SJCRH30 (cell line): ENCODE measurements around the gene PGAM2. TPM values are rescaled to one million over a fixed set of nuclear protein-coding genes. Genes with fewer than 3 reads are reported as not detected.
"Not testable (repeated sequence)": the region's sequence is repeated elsewhere in the genome, so short reads cannot be mapped to it uniquely, and the experiment has no call there.

Experiments used
- DNase-seq, 2 experiments: peaks; one replicate each; pipeline ENCODE4 v3.0.0-alpha.2; 2015 to 2020
- H3K27ac ChIP-seq: fragments of 250-450 bp; sonication (Bioruptor Pico); 2 replicates; pipeline ENCODE4 v1.5.1; 2020; ENCODE audit warnings: mild to moderate bottlenecking, moderate library complexity
- H3K27me3 ChIP-seq: fragments of 250-450 bp; sonication (Bioruptor Pico); 2 replicates; pipeline ENCODE4 v1.5.1; 2020; ENCODE audit warnings: mild to moderate bottlenecking, moderate library complexity
- H3K36me3 ChIP-seq: fragments of 250-450 bp; sonication (Bioruptor Pico); 2 replicates; pipeline ENCODE4 v1.5.1; 2020; ENCODE audit warnings: mild to moderate bottlenecking, moderate library complexity
- H3K4me1 ChIP-seq: fragments of 250-450 bp; sonication (Bioruptor Pico); 2 replicates; pipeline ENCODE4 v1.5.1; 2020; ENCODE audit warnings: mild to moderate bottlenecking, moderate library complexity
- H3K4me3 ChIP-seq: fragments of 250-450 bp; sonication (Bioruptor Pico); 2 replicates; pipeline ENCODE4 v1.5.1; 2020; ENCODE audit warnings: mild to moderate bottlenecking, moderate library complexity
- H3K9me3 ChIP-seq: fragments of 250-450 bp; sonication (Bioruptor Pico); replicated peaks from 2 replicates; pipeline ENCODE4 v1.5.1; 2020; ENCODE audit warnings: mild to moderate bottlenecking, moderate library complexity
- total RNA-seq: library from RNA; depleted of rRNA; stranded (reverse); fragments of >200 nt; shearing (Covaris generic); gene quantifications from 2 replicates; pipeline ENCODE4 v1.2.3, GENCODE V29; 2014; rRNA removed

PGAM2 gene
- total RNA-seq, 1 experiment from 2014 or later: not detected

GRCh38 chr7:44022796-44023467, 42.4 kb downstream of the PGAM2 start:
- H3K27ac ChIP-seq, H3K4me1 ChIP-seq, H3K9me3 ChIP-seq, H3K36me3 ChIP-seq, DNase-seq, H3K27me3 ChIP-seq, H3K4me3 ChIP-seq: not testable (repeated sequence)

- H3K4me3 ChIP-seq, DNase-seq, H3K4me1 ChIP-seq, H3K9me3 ChIP-seq, H3K36me3 ChIP-seq, H3K27me3 ChIP-seq, H3K27ac ChIP-seq: not testable (repeated sequence)
Observed at GRCh38 chr7:44022069-44022468, 43.3 kb downstream of the PGAM2 start.

GRCh38 chr7:44019825-44020224, 45.5 kb downstream of the PGAM2 start:
- not testable (repeated sequence) for H3K4me3 ChIP-seq, H3K9me3 ChIP-seq, DNase-seq, H3K36me3 ChIP-seq, H3K4me1 ChIP-seq, H3K27me3 ChIP-seq, H3K27ac ChIP-seq

GRCh38 chr7:44018857-44019807, 46.2 kb downstream of the PGAM2 start:
- not testable (repeated sequence) for H3K4me1 ChIP-seq, H3K27me3 ChIP-seq, H3K9me3 ChIP-seq, H3K36me3 ChIP-seq
- Histone ChIP-seq H3K4me3 (peak overlapping the region; percentile 99), H3K27ac (peak overlapping the region; percentile 56)
- DNase-seq: peak; percentile 98

- not testable (repeated sequence) for H3K27ac ChIP-seq, H3K4me1 ChIP-seq, H3K4me3 ChIP-seq, H3K9me3 ChIP-seq, H3K36me3 ChIP-seq, DNase-seq, H3K27me3 ChIP-seq
Observed at GRCh38 chr7:44015090-44015489, 50.3 kb downstream of the PGAM2 start.

Other genes with a start within 250 kb of the PGAM2 start
- 88.7 and 105 TPM in 2 replicates for gene MRPS24, start 196.1 kb downstream of the PGAM2 start, total RNA-seq
- 17.4 and 19.6 TPM in 2 replicates for gene URGCP, start 159.0 kb downstream of the PGAM2 start, total RNA-seq
- gene UBE2D4, start 139.1 kb downstream of the PGAM2 start, total RNA-seq: 15.3 and 15.6 TPM in 2 replicates
- gene SPDYE1, start 67.7 kb downstream of the PGAM2 start, total RNA-seq: not detected in 2 replicates
- 51.9 and 54.4 TPM in 2 replicates for gene DBNL, start 20.9 kb downstream of the PGAM2 start, total RNA-seq
- 7.6 and 7.9 TPM in 2 replicates for gene POLM, start 17.0 kb upstream of the PGAM2 start, total RNA-seq
- 13.4 and 17.8 TPM in 2 replicates for gene AEBP1, start 38.8 kb upstream of the PGAM2 start, total RNA-seq
- 149 and 162 TPM in 2 replicates for gene POLD2, start 58.0 kb upstream of the PGAM2 start, total RNA-seq
- not detected in 2 replicates for gene MYL7, start 75.8 kb upstream of the PGAM2 start, total RNA-seq
- not detected in 2 replicates for gene GCK, start 123.9 kb upstream of the PGAM2 start, total RNA-seq
- gene YKT6, start 135.4 kb upstream of the PGAM2 start, total RNA-seq: 98.6 and 101 TPM in 2 replicates